Activated CD8-positive, alpha-beta T cell treated with anti-CD3 and anti-CD28 coated beads for 36 hours (primary cell): ENCODE measurements around the gene POP7. TPM values are rescaled to one million over a fixed set of nuclear protein-coding genes. Genes with fewer than 3 reads are reported as not detected.
"Not testable (repeated sequence)": the region's sequence is repeated elsewhere in the genome, so short reads cannot be mapped to it uniquely, and the experiment has no call there.

ENCODE experiments used
- ATAC-seq: fragments of 200-7000 bp; cut with Tn5 transposase; one replicate; pipeline ENCODE4 v1.10.0; 2021; ENCODE audit warnings: mild to moderate bottlenecking, moderate library complexity
- CTCF ChIA-PET: fragments of 350-600 bp; sonication (Branson Sonifier 250); formaldehyde crosslinking; loops from one replicate; lab custom pipeline; 2021; ENCODE audit warnings: antibody characterized with exemption; lab: Charles Lee
- POLR2A ChIA-PET: fragments of 350-600 bp; sonication (Branson Sonifier 250); formaldehyde crosslinking; loops from one replicate; lab custom pipeline; 2021; ENCODE audit warnings: antibody characterized with exemption; lab: Charles Lee
- DNase-seq: peaks from one replicate; pipeline ENCODE4 v3.0.0-alpha.2; 2020
- H3K27ac Mint-ChIP-seq: one replicate; pipeline ENCODE4 v1.8.0; 2021; ENCODE audit warnings: mild to moderate bottlenecking, mixed read lengths
- H3K27me3 Mint-ChIP-seq: one replicate; pipeline ENCODE4 v1.8.0; 2021; ENCODE audit warnings: mixed read lengths
- H3K36me3 Mint-ChIP-seq: one replicate; pipeline ENCODE4 v1.8.0; 2021; ENCODE audit warnings: low read depth, mixed read lengths
- H3K4me1 Mint-ChIP-seq: one replicate; pipeline ENCODE4 v1.8.0; 2021; ENCODE audit warnings: low read depth, mixed read lengths
- H3K4me3 Mint-ChIP-seq: one replicate; pipeline ENCODE4 v1.8.0; 2021; ENCODE audit warnings: mild to moderate bottlenecking, moderate library complexity, mixed read lengths
- H3K9me3 Mint-ChIP-seq: one replicate; pipeline ENCODE4 v1.8.0; 2021; ENCODE audit warnings: mixed read lengths
- intact Hi-C: fragments of 100-400 bp; cut with micrococcal nuclease; formaldehyde crosslinking; loops from one replicate; pipeline ENCODE4 v1.10.0; 2022
- total RNA-seq, 2 experiments: library from RNA; stranded (reverse); gene quantifications; one replicate each; pipeline ENCODE4 v1.2.3, GENCODE V29; 2021
- TF ChIP-seq, protein P1 (sequence below): fragments of 200-600 bp; IDR thresholded peaks from one replicate; pipeline ENCODE4 v1.8.0; 2022; ENCODE audit warnings: antibody characterized with exemption, mild to moderate bottlenecking

The POP7 gene
- total RNA-seq, 2 experiments from 2014 or later, result 47.4 to 48.1 TPM

DNA sequence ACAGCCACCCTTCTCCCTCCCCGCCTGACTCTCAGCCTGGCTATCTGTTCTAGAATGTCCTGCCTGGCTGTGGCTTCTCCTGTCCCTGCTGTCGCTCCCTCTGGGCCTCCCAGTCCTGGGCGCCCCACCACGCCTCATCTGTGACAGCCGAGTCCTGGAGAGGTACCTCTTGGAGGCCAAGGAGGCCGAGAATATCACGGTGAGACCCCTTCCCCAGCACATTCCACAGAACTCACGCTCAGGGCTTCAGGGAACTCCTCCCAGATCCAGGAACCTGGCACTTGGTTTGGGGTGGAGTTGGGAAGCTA is 15.5 kb downstream of the POP7 start:
- intact Hi-C loops, result no loop called here
- CTCF ChIA-PET, result interaction anchor here (5.7 kb wide), 1 partner anchor 16 kb away, joined by 71 read pairs; the partner anchor contains the start of gene POP7

DNA sequence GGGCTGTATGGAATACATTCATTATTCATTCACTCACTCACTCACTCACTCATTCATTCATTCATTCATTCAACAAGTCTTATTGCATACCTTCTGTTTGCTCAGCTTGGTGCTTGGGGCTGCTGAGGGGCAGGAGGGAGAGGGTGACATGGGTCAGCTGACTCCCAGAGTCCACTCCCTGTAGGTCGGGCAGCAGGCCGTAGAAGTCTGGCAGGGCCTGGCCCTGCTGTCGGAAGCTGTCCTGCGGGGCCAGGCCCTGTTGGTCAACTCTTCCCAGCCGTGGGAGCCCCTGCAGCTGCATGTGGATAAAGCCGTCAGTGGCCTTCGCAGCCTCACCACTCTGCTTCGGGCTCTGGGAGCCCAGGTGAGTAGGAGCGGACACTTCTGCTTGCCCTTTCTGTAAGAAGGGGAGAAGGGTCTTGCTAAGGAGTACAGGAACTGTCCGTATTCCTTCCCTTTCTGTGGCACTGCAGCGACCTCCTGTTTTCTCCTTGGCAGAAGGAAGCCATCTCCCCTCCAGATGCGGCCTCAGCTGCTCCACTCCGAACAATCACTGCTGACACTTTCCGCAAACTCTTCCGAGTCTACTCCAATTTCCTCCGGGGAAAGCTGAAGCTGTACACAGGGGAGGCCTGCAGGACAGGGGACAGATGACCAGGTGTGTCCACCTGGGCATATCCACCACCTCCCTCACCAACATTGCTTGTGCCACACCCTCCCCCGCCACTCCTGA is 16.7 kb downstream of the POP7 start:
- Mint-ChIP-seq H3K27me3 (peaks cover 42% of the 10 kb centered on the region), H3K36me3 (no peaks in the 10 kb centered on the region), H3K4me3 (no peak overlapping the region), H3K4me1 (peaks cover 2% of the 10 kb centered on the region), H3K27ac (no peak overlapping the region), H3K9me3 (peaks cover 3% of the 10 kb centered on the region)
- POLR2A ChIA-PET, result interaction anchor here (0.7 kb wide), 1 partner anchor 80 kb away, joined by 3 read pairs; no protein-coding TSS in a partner anchor
- CTCF ChIA-PET, result interaction anchor here (0.6 to 5.7 kb wide), 4 partner anchors 13 to 85 kb away, joined by 3 to 71 read pairs (median 10); partner anchors contain the start of genes POP7 and ZAN
- TF ChIP-seq, protein P1, sequence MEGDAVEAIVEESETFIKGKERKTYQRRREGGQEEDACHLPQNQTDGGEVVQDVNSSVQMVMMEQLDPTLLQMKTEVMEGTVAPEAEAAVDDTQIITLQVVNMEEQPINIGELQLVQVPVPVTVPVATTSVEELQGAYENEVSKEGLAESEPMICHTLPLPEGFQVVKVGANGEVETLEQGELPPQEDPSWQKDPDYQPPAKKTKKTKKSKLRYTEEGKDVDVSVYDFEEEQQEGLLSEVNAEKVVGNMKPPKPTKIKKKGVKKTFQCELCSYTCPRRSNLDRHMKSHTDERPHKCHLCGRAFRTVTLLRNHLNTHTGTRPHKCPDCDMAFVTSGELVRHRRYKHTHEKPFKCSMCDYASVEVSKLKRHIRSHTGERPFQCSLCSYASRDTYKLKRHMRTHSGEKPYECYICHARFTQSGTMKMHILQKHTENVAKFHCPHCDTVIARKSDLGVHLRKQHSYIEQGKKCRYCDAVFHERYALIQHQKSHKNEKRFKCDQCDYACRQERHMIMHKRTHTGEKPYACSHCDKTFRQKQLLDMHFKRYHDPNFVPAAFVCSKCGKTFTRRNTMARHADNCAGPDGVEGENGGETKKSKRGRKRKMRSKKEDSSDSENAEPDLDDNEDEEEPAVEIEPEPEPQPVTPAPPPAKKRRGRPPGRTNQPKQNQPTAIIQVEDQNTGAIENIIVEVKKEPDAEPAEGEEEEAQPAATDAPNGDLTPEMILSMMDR, result no peak
- intact Hi-C loops, result no loop called here
- no peak for DNase-seq
- ATAC-seq, result no peak

More for the DNA sequence above, 15.5 kb downstream of the POP7 start:
- no peak for DNase-seq
- TF ChIP-seq, protein P1, result no peak
- Mint-ChIP-seq H3K4me3 (no peak overlapping the region), H3K27me3 (peaks cover 42% of the 10 kb centered on the region), H3K4me1 (peaks cover 2% of the 10 kb centered on the region), H3K36me3 (no peaks in the 10 kb centered on the region), H3K27ac (no peak overlapping the region), H3K9me3 (peaks cover 3% of the 10 kb centered on the region)
- ATAC-seq, result no peak
- POLR2A ChIA-PET, result interaction anchor here (0.9 kb wide), 1 partner anchor 16 kb away, joined by 6 read pairs; the partner anchor contains the start of gene POP7

DNA sequence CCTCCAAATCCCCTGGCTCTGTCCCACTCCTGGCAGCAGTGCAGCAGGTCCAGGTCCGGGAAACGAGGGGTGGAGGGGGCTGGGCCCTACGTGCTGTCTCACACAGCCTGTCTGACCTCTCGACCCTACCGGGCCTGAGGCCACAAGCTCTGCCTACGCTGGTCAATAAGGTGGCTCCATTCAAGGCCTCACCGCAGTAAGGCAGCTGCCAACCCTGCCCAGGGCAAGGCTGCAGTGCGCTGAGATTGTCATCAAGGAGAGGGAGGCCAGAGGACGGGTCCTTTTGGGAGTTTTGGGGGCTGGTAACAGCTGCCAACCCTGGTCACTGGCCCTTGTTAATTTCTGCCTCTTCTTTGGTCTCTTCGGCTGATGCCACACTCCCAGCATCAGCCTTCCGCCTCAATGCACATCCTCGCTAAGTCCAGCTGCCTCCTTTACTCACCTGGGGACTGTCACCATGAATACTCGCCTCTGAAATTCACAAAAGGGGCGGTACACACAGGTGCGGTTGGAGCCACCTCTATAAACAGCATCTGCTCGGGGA is 17.9 kb downstream of the POP7 start:
- intact Hi-C loops, result no loop called here
- no peak for DNase-seq

DNA sequence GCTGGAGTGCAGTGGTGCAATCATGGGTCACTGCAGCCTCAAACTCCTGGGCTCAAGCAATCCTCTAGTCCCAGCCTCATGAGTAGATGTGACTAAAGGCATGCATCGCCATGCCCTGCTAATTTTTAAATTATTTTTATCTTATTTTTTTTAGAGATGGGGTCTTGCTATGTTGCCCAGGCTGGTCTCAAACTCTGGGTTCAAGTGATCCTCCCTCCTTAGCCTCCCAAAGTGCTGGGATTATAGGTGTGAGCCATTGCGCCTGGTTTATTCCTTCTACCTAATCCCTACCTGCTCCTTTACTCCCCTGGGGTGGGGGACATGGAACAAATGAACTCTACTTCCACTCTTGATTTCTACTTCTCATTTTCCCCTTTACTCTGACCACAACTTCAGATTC is 18.4 kb downstream of the POP7 start:
- DNase-seq, ATAC-seq, H3K4me3 Mint-ChIP-seq, H3K27ac Mint-ChIP-seq, H3K36me3 Mint-ChIP-seq, H3K9me3 Mint-ChIP-seq, H3K4me1 Mint-ChIP-seq, intact Hi-C loops: not testable (repeated sequence)
- POLR2A ChIA-PET, result interaction anchor here (1.0 kb wide), 1 partner anchor 13 kb away, joined by 3 read pairs; no protein-coding TSS in a partner anchor
- CTCF ChIA-PET, result interaction anchor here (0.9 to 5.7 kb wide), 10 partner anchors 8 to 254 kb away, joined by 3 to 71 read pairs (median 10); partner anchors contain the start of genes FBXO24, LRCH4, POP7 and SLC12A9
- peaks cover 35% of the 10 kb centered on the region for H3K27me3 Mint-ChIP-seq

More for the DNA sequence above, 17.9 kb downstream of the POP7 start:
- H3K4me1 Mint-ChIP-seq, result peaks cover 2% of the 10 kb centered on the region
- TF ChIP-seq, protein P1, result no peak
- CTCF ChIA-PET, result interaction anchor here (1.8 to 5.7 kb wide), 3 partner anchors 12 to 27 kb away, joined by 4 to 71 read pairs (median 16); partner anchors contain the start of genes POP7 and ZAN
- H3K27me3 Mint-ChIP-seq, result peaks cover 38% of the 10 kb centered on the region
- no peaks in the 10 kb centered on the region for H3K9me3 Mint-ChIP-seq
- no peaks in the 10 kb centered on the region for H3K36me3 Mint-ChIP-seq
- POLR2A ChIA-PET, result interaction anchor here (1.0 kb wide), 1 partner anchor 13 kb away, joined by 3 read pairs; no protein-coding TSS in a partner anchor
- no peak overlapping the region for H3K27ac Mint-ChIP-seq
- no peak for ATAC-seq
- no peak overlapping the region for H3K4me3 Mint-ChIP-seq

DNA sequence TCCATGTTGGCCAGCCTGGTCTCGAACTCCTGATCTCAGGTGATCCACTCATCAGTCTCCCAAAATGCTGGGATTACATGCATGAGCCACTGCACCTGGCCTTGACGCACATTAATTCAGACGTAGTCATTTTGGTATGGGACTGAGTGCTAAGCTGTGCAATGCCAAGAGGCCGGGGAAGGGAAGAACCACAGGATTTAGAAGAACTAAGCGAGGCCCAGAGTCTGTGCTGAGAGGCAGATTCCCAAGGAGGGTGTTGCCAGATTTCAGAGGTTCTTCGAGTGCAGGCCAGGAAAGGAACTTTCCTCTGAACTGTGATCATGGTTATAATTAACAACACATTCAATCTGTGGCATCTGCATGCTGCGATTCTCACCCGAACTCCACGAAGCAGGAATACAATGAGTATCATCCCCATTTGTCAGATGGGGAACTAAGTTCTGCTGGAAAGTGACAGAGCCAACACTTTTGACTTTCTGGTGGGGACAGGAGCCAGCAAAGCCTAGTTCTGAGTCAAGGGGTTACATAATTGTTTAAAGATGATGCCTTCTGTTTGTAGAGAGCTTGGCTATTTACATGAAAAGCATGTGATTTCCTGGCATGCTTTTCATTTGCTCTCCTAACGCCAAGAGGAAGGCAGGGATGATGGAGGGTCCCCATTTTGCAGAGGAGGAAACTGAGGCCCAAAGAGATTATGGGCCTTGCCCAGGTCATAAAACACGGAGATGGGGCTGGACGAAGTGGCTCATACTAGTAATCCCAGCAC is 21.3 kb downstream of the POP7 start:
- Mint-ChIP-seq H3K27ac (no peak overlapping the region), H3K36me3 (no peaks in the 10 kb centered on the region), H3K4me1 (peaks cover 2% of the 10 kb centered on the region), H3K4me3 (no peak overlapping the region), H3K27me3 (peaks cover 12% of the 10 kb centered on the region), H3K9me3 (no peaks in the 10 kb centered on the region)
- ATAC-seq, result no peak
- ChIA-PET POLR2A (no interaction called here), CTCF (interaction anchor here (0.7 to 2.9 kb wide), 7 partner anchors 22 to 162 kb away, joined by 3 to 11 read pairs (median 7); partner anchors contain the start of genes POP7 and SLC12A9)
- TF ChIP-seq, protein P1, result no peak
- no peak for DNase-seq
- intact Hi-C loops, result no loop called here
